ENCODE data around the gene HEATR5A. TPM values are rescaled to one million over a fixed set of nuclear protein-coding genes. Genes with fewer than 3 reads are reported as not detected.
A peak's percentile ranks its signal among the peaks of the same experiment; 100 is the strongest.

The HEATR5A gene
- total RNA-seq, 1 donor from 2014 or later: 56.2 TPM

GRCh38 chr14:31405106-31405505, 15.2 kb downstream of the HEATR5A start:
- no peak for DNase-seq (ENCODE audit: extremely low spot score, unreplicated experiment)
- TF ChIP-seq, protein P1, sequence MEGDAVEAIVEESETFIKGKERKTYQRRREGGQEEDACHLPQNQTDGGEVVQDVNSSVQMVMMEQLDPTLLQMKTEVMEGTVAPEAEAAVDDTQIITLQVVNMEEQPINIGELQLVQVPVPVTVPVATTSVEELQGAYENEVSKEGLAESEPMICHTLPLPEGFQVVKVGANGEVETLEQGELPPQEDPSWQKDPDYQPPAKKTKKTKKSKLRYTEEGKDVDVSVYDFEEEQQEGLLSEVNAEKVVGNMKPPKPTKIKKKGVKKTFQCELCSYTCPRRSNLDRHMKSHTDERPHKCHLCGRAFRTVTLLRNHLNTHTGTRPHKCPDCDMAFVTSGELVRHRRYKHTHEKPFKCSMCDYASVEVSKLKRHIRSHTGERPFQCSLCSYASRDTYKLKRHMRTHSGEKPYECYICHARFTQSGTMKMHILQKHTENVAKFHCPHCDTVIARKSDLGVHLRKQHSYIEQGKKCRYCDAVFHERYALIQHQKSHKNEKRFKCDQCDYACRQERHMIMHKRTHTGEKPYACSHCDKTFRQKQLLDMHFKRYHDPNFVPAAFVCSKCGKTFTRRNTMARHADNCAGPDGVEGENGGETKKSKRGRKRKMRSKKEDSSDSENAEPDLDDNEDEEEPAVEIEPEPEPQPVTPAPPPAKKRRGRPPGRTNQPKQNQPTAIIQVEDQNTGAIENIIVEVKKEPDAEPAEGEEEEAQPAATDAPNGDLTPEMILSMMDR (IDR thresholded peaks at IDR 0.05): no peak
- no peaks in the 10 kb centered on the region for H3K9me3 Mint-ChIP-seq (ENCODE audit: unreplicated experiment)
- H3K27me3 Mint-ChIP-seq (ENCODE audit: unreplicated experiment): no peaks in the 10 kb centered on the region
- no peak overlapping the region for H3K4me3 Mint-ChIP-seq (ENCODE audit: unreplicated experiment)
- peaks cover 5% of the 10 kb centered on the region for H3K36me3 Mint-ChIP-seq (ENCODE audit: unreplicated experiment)
- H3K4me1 Mint-ChIP-seq (ENCODE audit: unreplicated experiment): peaks cover 10% of the 10 kb centered on the region
- no peak overlapping the region for H3K27ac Mint-ChIP-seq (ENCODE audit: unreplicated experiment)

- DNase-seq (ENCODE audit: extremely low spot score, unreplicated experiment): no peak
- H3K27me3 Mint-ChIP-seq (ENCODE audit: unreplicated experiment): no peaks in the 10 kb centered on the region
- H3K4me1 Mint-ChIP-seq (ENCODE audit: unreplicated experiment): peaks cover 7% of the 10 kb centered on the region
- H3K36me3 Mint-ChIP-seq (ENCODE audit: unreplicated experiment): peaks cover 14% of the 10 kb centered on the region
- no peaks in the 10 kb centered on the region for H3K9me3 Mint-ChIP-seq (ENCODE audit: unreplicated experiment)
- TF ChIP-seq, protein P1 (IDR thresholded peaks at IDR 0.05): no peak
- H3K4me3 Mint-ChIP-seq (ENCODE audit: unreplicated experiment): no peak overlapping the region
- H3K27ac Mint-ChIP-seq (ENCODE audit: unreplicated experiment): no peak overlapping the region
These were observed 16.6 kb downstream of the HEATR5A start for GRCh38 chr14:31403707-31404106.

GRCh38 chr14:31402764-31403439, 17.4 kb downstream of the HEATR5A start:
- no peak for DNase-seq (ENCODE audit: extremely low spot score, unreplicated experiment)
- Mint-ChIP-seq H3K4me3 (ENCODE audit: unreplicated experiment) (no peak overlapping the region), H3K27ac (ENCODE audit: unreplicated experiment) (no peak overlapping the region), H3K27me3 (ENCODE audit: unreplicated experiment) (no peaks in the 10 kb centered on the region), H3K36me3 (ENCODE audit: unreplicated experiment) (peaks cover 21% of the 10 kb centered on the region), H3K9me3 (ENCODE audit: unreplicated experiment) (no peaks in the 10 kb centered on the region), H3K4me1 (ENCODE audit: unreplicated experiment) (peaks cover 7% of the 10 kb centered on the region)
- TF ChIP-seq, protein P1 (IDR thresholded peaks at IDR 0.05): no peak

GRCh38 chr14:31401369-31401932, 18.9 kb downstream of the HEATR5A start:
- H3K27ac Mint-ChIP-seq (ENCODE audit: unreplicated experiment): no peak overlapping the region
- no peaks in the 10 kb centered on the region for H3K9me3 Mint-ChIP-seq (ENCODE audit: unreplicated experiment)
- TF ChIP-seq, protein P1 (IDR thresholded peaks at IDR 0.05): no peak
- H3K27me3 Mint-ChIP-seq (ENCODE audit: unreplicated experiment): no peaks in the 10 kb centered on the region
- H3K4me1 Mint-ChIP-seq (ENCODE audit: unreplicated experiment): peaks cover 7% of the 10 kb centered on the region
- no peak for DNase-seq (ENCODE audit: extremely low spot score, unreplicated experiment)
- H3K4me3 Mint-ChIP-seq (ENCODE audit: unreplicated experiment): no peak overlapping the region
- peaks cover 27% of the 10 kb centered on the region for H3K36me3 Mint-ChIP-seq (ENCODE audit: unreplicated experiment)

GRCh38 chr14:31400031-31400638, 20.2 kb downstream of the HEATR5A start:
- Mint-ChIP-seq H3K36me3 (ENCODE audit: unreplicated experiment) (peaks cover 35% of the 10 kb centered on the region), H3K9me3 (ENCODE audit: unreplicated experiment) (no peaks in the 10 kb centered on the region), H3K4me1 (ENCODE audit: unreplicated experiment) (peaks cover 3% of the 10 kb centered on the region), H3K27me3 (ENCODE audit: unreplicated experiment) (no peaks in the 10 kb centered on the region), H3K27ac (ENCODE audit: unreplicated experiment) (peak overlapping the region; percentile 10), H3K4me3 (ENCODE audit: unreplicated experiment) (no peak overlapping the region)
- DNase-seq (ENCODE audit: extremely low spot score, unreplicated experiment): no peak
- TF ChIP-seq, protein P1 (IDR thresholded peaks at IDR 0.05): no peak

All from osteocyte (in vitro differentiated cells).